ENCODE data around the gene TMEM86B. TPM values are rescaled to one million over a fixed set of nuclear protein-coding genes. Genes with fewer than 3 reads are reported as not detected.
"Not testable (repeated sequence)": the region's sequence is repeated elsewhere in the genome, so short reads cannot be mapped to it uniquely, and the experiment has no call there.

Gene TMEM86B
- total RNA-seq, 1 donor from 2014 or later, result 1.8 TPM

GRCh38 chr19:55220525-55220924, 8.0 kb downstream of the TMEM86B start:
- ATAC-seq, result no peak

GRCh38 chr19:55216461-55217198, 11.9 kb downstream of the TMEM86B start:
- ATAC-seq, result peak; percentile 93

- ATAC-seq, result no peak
Measured at GRCh38 chr19:55213547-55213946, 15.0 kb downstream of the TMEM86B start.

GRCh38 chr19:55212447-55212846, 16.1 kb downstream of the TMEM86B start:
- no peak for ATAC-seq

- ATAC-seq, result peak; percentile 79
Measured at GRCh38 chr19:55209693-55210472, 18.7 kb downstream of the TMEM86B start.

GRCh38 chr19:55208880-55209692, 19.5 kb downstream of the TMEM86B start, which contains the start of gene PTPRH:
PTPRH (minus strand) TSS chr19:55209501; CDS start chr19:55209433, 68 bp downstream.
- peak; percentile 56 for ATAC-seq

GRCh38 chr19:55206664-55207500, 21.7 kb downstream of the TMEM86B start:
- peak; percentile 91 for ATAC-seq

- not testable (repeated sequence) for ATAC-seq
Measured at GRCh38 chr19:55202199-55202598, 26.4 kb downstream of the TMEM86B start.

GRCh38 chr19:55199620-55200204, 28.9 kb downstream of the TMEM86B start:
- no peak for ATAC-seq

GRCh38 chr19:55198651-55199050, 29.9 kb downstream of the TMEM86B start:
- ATAC-seq, result no peak

- ATAC-seq, result no peak
Measured at GRCh38 chr19:55197528-55197927, 31.0 kb downstream of the TMEM86B start.

GRCh38 chr19:55196803-55197202, 31.8 kb downstream of the TMEM86B start:
- ATAC-seq, result no peak

- ATAC-seq, result no peak
Measured at GRCh38 chr19:55193481-55193880, 35.1 kb downstream of the TMEM86B start.

GRCh38 chr19:55189403-55189835, 39.1 kb downstream of the TMEM86B start:
- peak; percentile 99 for ATAC-seq

GRCh38 chr19:55188625-55189024, 39.9 kb downstream of the TMEM86B start:
- ATAC-seq, result peak; percentile 8

- ATAC-seq, result no peak
Measured at GRCh38 chr19:55186080-55186479, 42.5 kb downstream of the TMEM86B start.

- no peak for ATAC-seq
Measured at GRCh38 chr19:55181740-55182139, 46.8 kb downstream of the TMEM86B start.

- peak; percentile 77 for ATAC-seq
Measured at GRCh38 chr19:55179606-55180484, 48.7 kb downstream of the TMEM86B start, which contains the start of gene SYT5. SYT5 (minus strand) TSS chr19:55180289; CDS start chr19:55179041, 1,248 bp downstream.

- peak; percentile 44 for ATAC-seq
Measured at GRCh38 chr19:55178781-55179599, 49.6 kb downstream of the TMEM86B start.

Data from esophagus mucosa (tissue), 1 donor.